Fibroblast of mammary gland (primary cell): ENCODE results near the gene LY6G6F.
A peak's percentile ranks its signal among the peaks of the same experiment; 100 is the strongest.

ENCODE experiments used
- DNase-seq: peaks from one replicate; pipeline ENCODE4 v3.0.0-alpha.2; 2010; ENCODE audit warnings: low read depth
- H3K4me3 ChIP-seq: 2 replicates; pipeline ENCODE4 v1.5.1; 2011; ENCODE audit warnings: low read depth, mild to moderate bottlenecking, low read length, moderate library complexity; ENCODE audit not compliant: control insufficient read depth
- TF ChIP-seq, protein P1 (sequence below): conservative IDR thresholded peaks from 2 replicates; pipeline ENCODE4 v1.5.1; 2011; ENCODE audit warnings: low read depth, low read length, inconsistent platforms; ENCODE audit not compliant: control insufficient read depth, insufficient read depth

The LY6G6F gene

DNA sequence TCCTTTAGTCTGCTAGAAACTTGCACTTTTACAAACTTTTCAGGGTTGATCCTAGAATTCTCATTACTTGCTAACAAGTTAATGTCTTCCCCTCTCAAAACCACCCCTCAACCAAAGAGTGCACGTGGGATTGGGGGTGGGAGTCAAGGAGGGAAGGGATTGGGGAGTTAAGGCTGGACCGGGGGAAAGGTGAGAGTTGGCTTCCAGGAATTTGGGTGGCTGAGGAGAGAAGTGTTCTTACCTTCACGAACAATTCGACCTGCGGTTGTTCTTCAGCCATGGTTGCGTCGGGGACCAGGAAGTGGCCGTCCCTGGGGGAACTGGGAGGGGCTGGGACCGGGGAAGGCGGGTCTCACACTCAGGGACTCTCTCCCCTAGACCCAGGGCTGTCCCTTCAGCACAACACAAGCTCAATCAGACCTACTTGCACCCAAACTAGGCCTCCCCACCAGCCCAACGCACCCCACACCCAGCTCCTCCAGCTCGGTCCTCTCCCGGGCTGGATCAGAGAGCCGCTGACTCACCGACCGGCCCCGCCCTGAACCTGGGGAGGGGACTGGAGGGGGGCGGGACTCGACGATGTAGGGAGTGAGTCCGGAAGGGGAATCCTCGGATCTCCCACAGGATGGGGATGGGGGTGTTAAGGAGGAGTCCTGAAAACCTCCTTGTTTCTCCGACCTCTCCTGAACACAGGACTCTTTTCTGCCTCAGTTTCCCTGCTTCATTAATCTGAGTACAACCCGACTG is 29.5 kb downstream of the LY6G6F start, which contains the start of gene CLIC1:
TSS of gene CLIC1 (minus strand) at position 510 of the 747 bp plus-strand sequence. CDS start at position 280, 230 bp downstream.
- peak; percentile 74 for DNase-seq
- TF ChIP-seq, protein P1, sequence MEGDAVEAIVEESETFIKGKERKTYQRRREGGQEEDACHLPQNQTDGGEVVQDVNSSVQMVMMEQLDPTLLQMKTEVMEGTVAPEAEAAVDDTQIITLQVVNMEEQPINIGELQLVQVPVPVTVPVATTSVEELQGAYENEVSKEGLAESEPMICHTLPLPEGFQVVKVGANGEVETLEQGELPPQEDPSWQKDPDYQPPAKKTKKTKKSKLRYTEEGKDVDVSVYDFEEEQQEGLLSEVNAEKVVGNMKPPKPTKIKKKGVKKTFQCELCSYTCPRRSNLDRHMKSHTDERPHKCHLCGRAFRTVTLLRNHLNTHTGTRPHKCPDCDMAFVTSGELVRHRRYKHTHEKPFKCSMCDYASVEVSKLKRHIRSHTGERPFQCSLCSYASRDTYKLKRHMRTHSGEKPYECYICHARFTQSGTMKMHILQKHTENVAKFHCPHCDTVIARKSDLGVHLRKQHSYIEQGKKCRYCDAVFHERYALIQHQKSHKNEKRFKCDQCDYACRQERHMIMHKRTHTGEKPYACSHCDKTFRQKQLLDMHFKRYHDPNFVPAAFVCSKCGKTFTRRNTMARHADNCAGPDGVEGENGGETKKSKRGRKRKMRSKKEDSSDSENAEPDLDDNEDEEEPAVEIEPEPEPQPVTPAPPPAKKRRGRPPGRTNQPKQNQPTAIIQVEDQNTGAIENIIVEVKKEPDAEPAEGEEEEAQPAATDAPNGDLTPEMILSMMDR: no peak
- peak within 1 kb of the TSS; percentile 87 for H3K4me3 ChIP-seq

DNA sequence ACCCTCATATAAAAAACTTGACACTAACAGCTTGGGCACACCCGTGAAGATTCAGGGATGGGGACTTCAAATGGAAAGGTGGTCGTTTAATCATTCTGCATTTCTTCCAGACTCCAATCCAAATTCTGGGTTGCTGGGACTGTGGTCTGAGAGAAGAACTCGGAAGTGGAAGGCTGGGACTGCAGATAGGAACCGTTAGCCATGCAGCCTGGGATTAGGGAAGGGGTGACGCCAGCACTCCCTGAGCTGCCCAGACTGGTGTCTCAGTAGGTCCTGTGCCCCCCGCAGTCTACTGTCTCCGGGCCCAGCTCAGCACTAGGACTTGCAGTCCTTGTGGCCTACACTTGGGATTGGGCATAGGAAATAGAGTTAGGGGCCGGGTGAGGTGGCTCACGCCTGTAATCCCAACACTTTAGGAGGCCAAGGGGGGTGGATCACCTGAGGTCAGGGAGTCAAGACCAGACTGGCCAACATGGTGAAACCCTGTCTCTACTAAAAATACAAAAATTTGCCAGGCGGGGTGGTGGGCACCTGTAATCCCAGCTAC is 30.2 kb downstream of the LY6G6F start:
- TF ChIP-seq, protein P1: no peak
- no peak for DNase-seq
- peak overlapping the region; percentile 87 for H3K4me3 ChIP-seq

DNA sequence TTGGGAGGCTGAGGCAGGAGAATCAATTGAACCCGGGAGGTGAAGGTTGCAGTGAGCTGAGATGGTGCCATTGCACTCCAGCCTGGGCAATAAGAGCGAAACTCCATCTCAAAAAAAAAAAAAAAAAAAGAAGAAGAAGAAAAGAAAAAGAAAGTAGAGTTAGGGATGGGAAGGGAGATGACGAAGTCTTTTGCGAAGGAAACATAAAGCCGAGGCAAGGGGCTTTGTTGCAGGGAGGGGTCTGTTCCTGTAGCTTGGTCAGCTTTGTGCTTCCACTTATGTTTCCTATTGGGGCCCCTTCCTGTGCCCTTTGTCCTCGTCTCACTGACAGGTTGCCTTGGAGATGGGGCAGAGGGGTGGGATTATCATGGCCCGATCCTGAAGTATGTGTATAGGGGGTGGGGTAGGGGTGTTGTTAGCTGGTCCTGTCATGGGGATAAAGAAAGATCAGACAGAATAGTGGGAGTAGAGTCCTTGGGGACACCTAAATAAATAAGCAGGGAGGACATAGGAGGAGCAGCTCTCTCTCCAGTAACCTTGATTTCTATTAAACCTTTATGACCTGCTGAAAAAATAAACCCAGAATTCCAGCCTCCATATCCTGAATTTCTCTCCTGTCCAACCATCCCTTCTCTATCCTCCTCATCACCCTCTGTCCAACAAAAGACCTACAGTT is 30.8 kb downstream of the LY6G6F start:
- TF ChIP-seq, protein P1: no peak
- peak overlapping the region; percentile 17 for H3K4me3 ChIP-seq
- DNase-seq: peak; percentile 30

DNA sequence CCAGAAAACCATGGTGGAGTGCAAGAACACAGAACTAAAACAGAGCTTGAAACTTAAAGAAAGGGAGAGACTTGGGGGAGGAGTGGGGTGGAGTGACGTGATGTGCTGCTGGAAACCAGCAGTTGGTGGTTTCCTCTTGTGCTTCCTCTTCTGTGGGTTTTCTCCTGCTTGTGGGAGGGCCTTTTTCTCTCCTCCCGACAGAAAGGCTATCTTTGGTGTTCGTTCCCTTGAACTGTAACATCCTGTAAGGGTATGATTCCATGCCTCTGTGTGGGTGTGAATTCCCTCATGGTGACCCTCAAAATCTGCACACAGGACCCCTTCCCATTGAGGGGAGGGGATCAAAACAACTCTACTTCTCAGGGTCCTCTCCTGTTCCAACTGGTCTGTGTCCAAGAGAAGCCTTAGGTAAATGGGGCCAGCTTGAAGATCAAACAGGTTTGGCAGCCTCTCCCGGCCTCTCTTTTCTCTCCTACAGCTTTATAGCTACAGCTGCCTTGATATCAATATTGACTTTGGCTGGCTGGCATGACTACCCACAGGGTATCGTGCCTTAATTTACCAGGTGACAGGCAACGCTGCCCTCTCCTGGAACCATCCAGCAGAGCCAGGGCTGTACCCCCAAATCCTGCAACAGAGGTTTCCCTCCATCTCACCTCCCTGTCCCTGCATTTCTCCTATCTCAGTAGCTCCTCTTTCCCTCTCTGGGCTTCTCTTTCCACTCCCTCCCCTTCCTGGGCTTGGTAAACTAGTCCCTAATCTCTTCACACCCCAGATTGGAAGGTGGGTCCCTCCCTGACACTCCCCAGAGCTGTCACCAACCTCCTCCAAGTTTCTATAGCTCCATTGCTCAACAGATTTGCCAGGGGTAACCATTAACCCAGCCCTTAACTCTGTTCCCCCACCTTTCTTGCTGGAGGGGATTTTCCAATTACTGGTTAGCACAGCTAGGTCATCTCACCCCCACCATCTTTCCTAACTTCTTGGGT is 31.6 kb downstream of the LY6G6F start:
- peak; percentile 90 for DNase-seq
- peak overlapping the region; percentile 24 for H3K4me3 ChIP-seq
- TF ChIP-seq, protein P1: peak; percentile 40

DNA sequence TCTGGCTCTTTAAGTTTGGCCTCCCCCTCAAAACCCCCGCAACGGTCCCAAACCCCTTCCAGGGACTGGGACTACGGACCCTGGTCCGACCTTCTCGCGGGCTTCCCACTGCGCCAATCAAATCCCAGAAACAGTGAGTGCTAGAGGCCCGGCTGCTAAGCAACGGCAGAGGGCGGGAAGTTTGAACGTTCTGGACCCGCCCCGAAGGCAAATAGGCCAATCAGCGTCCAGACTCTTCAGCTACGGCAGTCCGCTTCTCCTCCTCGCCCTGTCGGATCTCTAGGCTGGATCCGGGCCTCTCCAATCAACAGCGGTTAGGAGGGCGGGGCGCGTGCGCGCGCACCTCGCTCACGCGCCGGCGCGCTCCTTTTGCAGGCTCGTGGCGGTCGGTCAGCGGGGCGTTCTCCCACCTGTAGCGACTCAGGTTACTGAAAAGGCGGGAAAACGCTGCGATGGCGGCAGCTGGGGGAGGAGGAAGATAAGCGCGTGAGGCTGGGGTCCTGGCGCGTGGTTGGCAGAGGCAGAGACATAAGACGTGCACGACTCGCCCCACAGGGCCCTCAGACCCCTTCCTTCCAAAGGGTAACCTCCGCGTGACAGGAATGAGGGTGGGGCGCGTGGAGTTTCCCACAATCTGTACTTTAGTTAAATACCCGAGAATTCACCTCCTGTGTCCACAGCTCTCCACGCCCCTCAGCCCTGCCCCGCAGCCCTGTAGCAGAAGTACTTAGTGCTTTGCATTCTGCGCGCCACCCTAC is 33.2 kb downstream of the LY6G6F start, which contains the start of gene MSH5:
TSS of gene MSH5 (plus strand) at position 367 of the 758 bp plus-strand sequence. CDS start 462 bp downstream, outside the sequence.
- H3K4me3 ChIP-seq: peak within 1 kb of the TSS; percentile 91
- peak; percentile 98 for DNase-seq
- TF ChIP-seq, protein P1: no peak
